Epithelial cell of esophagus (primary cell): ENCODE data around the gene FGF2.

Experiments
- DNase-seq: peaks from one replicate; pipeline ENCODE4 v3.0.0; 2010; ENCODE audit warnings: low read depth
- H3K4me3 ChIP-seq: 2 replicates; pipeline ENCODE4 v1.5.1; 2011; ENCODE audit warnings: mild to moderate bottlenecking, low read length, control low read depth
- CTCF ChIP-seq: IDR thresholded peaks from 2 replicates; pipeline ENCODE4 v1.5.1; 2011; ENCODE audit warnings: low read depth, mild to moderate bottlenecking, low read length, control low read depth, inconsistent platforms; ENCODE audit not compliant: insufficient read depth; ENCODE audit errors: missing control alignments

The FGF2 gene

GRCh38 chr4:122875949-122876348 lies 49.3 kb downstream of the FGF2 start:
- H3K4me3 ChIP-seq: no peak overlapping the region
- no peak for DNase-seq
- no peak for TF ChIP-seq CTCF

GRCh38 chr4:122876456-122876855 lies 49.8 kb downstream of the FGF2 start:
- no peak overlapping the region for H3K4me3 ChIP-seq
- no peak for TF ChIP-seq CTCF
- no peak for DNase-seq

- TF ChIP-seq CTCF: no peak
- DNase-seq: no peak
- H3K4me3 ChIP-seq: no peak overlapping the region
Observed at GRCh38 chr4:122879001-122879400, 52.4 kb downstream of the FGF2 start.

GRCh38 chr4:122882857-122883735 lies 56.5 kb downstream of the FGF2 start:
- DNase-seq: no peak
- TF ChIP-seq CTCF: no peak
- no peak overlapping the region for H3K4me3 ChIP-seq

GRCh38 chr4:122884499-122884898 lies 57.9 kb downstream of the FGF2 start:
- no peak overlapping the region for H3K4me3 ChIP-seq
- no peak for DNase-seq
- TF ChIP-seq CTCF: no peak

GRCh38 chr4:122889726-122890125 lies 63.1 kb downstream of the FGF2 start:
- H3K4me3 ChIP-seq: no peak overlapping the region
- TF ChIP-seq CTCF: no peak
- peak; percentile 47 for DNase-seq

- no peak for TF ChIP-seq CTCF
- DNase-seq: no peak
Observed at GRCh38 chr4:122890147-122890795, 63.6 kb downstream of the FGF2 start.

More at GRCh38 chr4:122890147-122890795, 63.6 kb downstream of the FGF2 start:
- H3K4me3 ChIP-seq: no peak overlapping the region
